ENCODE measurements around the gene LIN7C. TPM values are rescaled to one million over a fixed set of nuclear protein-coding genes. Genes with fewer than 3 reads are reported as not detected.

Gene LIN7C
- total RNA-seq, 1 donor from 2014 or later, result 36.5 TPM

- Histone ChIP-seq H3K4me1 (no peaks in the 10 kb centered on the region), H3K36me3 (no peaks in the 10 kb centered on the region), H3K27me3 (no peaks in the 10 kb centered on the region), H3K27ac (no peak overlapping the region), H3K9me3 (no peaks in the 10 kb centered on the region), H3K4me3 (no peak overlapping the region)
- intact Hi-C loops (cut with DNase I), result no loop called here
- TF ChIP-seq CTCF (IDR thresholded peaks at IDR 0.05), result no peak
- ATAC-seq (no peak), DNase-seq (no peak)
Measured at GRCh38 chr11:27459191-27459590, 47.4 kb downstream of the LIN7C start.

GRCh38 chr11:27458182-27458581, 48.4 kb downstream of the LIN7C start:
- no peaks in the 10 kb centered on the region for H3K36me3 ChIP-seq
- DNase-seq (no peak), ATAC-seq (no peak)
- intact Hi-C loops (cut with DNase I), result no loop called here
- no peak overlapping the region for H3K4me3 ChIP-seq
- no peak for TF ChIP-seq CTCF (IDR thresholded peaks at IDR 0.05)
- H3K27ac ChIP-seq, result no peak overlapping the region
- H3K9me3 ChIP-seq, result no peaks in the 10 kb centered on the region
- no peaks in the 10 kb centered on the region for H3K27me3 ChIP-seq
- H3K4me1 ChIP-seq, result no peaks in the 10 kb centered on the region

DNA sequence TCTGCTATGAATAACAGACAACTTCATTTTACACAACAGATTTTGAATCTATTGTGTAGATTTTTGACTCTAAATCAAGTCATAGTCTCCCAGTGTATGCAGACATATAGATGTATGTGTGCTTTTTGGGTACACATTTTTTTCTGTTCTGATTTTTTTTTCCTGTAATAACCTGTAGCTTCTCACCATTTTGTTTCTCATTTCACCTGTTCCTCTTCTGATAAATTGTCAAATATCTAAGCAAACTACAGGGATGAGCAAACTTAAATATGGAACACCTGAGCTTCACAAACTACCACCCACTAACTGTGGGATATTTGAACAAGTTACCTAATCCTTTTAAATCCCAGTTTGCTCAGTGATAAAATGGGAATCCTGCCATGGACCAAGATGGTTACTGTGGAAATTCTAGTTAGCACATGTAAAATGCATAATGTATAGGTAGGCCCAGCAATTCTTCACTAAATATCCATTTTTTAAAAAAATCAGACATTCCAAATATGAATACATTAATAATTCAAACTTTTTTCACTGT, 49.7 kb downstream of the LIN7C start:
- DNase-seq, result no peak
- Histone ChIP-seq H3K27me3 (no peaks in the 10 kb centered on the region), H3K36me3 (no peaks in the 10 kb centered on the region), H3K4me3 (no peak overlapping the region), H3K9me3 (no peaks in the 10 kb centered on the region), H3K4me1 (no peaks in the 10 kb centered on the region), H3K27ac (no peak overlapping the region)
- ATAC-seq, result no peak
- intact Hi-C loops (cut with DNase I), result no loop called here
- no peak for TF ChIP-seq CTCF (IDR thresholded peaks at IDR 0.05)

- H3K36me3 ChIP-seq, result no peaks in the 10 kb centered on the region
- no peak for TF ChIP-seq CTCF (IDR thresholded peaks at IDR 0.05)
- H3K9me3 ChIP-seq, result no peaks in the 10 kb centered on the region
- DNase-seq, result no peak
- H3K4me3 ChIP-seq, result no peak overlapping the region
- intact Hi-C loops (cut with DNase I), result no loop called here
- no peaks in the 10 kb centered on the region for H3K4me1 ChIP-seq
- ATAC-seq, result no peak
- H3K27me3 ChIP-seq, result no peaks in the 10 kb centered on the region
- no peak overlapping the region for H3K27ac ChIP-seq
Measured at GRCh38 chr11:27456140-27456794, 50.3 kb downstream of the LIN7C start.

DNA sequence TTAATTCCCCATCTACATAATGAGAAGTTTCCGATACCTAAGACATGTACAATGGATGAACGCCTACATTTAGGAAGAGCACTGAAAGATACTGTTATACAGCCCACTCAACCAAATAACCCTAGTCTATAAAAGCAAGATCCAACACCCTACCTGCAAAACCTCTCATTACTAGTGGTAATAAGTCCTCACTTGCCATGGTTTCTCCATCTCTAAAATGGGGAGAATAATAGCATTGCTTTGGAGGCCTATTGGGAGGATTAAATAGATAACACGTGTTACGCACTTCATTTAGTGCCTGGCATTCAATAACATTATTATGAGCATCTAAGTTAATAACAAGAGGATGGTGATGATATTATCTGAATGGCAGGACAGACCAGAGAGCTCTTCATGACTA, 50.9 kb downstream of the LIN7C start:
- Histone ChIP-seq H3K9me3 (no peaks in the 10 kb centered on the region), H3K4me1 (no peaks in the 10 kb centered on the region), H3K36me3 (no peaks in the 10 kb centered on the region), H3K4me3 (no peak overlapping the region), H3K27ac (no peak overlapping the region), H3K27me3 (no peaks in the 10 kb centered on the region)
- no peak for TF ChIP-seq CTCF (IDR thresholded peaks at IDR 0.05)
- ATAC-seq (no peak), DNase-seq (no peak)
- intact Hi-C loops (cut with DNase I), result no loop called here

DNA sequence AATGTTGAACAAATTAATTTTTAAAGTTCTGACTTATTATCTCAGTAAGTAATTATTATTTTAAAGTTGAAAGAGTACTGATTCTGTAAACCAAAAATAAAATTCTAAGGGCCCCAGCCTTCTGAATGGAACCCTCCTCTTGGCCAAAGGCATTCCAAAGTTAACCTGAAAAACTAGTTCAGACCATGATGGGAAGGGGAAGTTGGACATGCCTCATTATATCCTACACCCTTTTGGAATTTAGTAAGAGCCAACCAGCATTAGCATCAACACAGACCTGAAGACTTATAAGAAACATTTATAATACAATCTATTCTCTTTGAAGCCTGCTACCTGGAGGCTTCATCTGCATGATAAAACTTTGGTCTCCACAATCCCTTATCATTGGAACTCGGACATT, 52.9 kb downstream of the LIN7C start:
- no peak overlapping the region for H3K4me3 ChIP-seq
- intact Hi-C loops (cut with DNase I), result no loop called here
- H3K4me1 ChIP-seq, result no peaks in the 10 kb centered on the region
- no peak overlapping the region for H3K27ac ChIP-seq
- H3K9me3 ChIP-seq, result no peaks in the 10 kb centered on the region
- H3K27me3 ChIP-seq, result no peaks in the 10 kb centered on the region
- DNase-seq (no peak), ATAC-seq (no peak)
- H3K36me3 ChIP-seq, result no peaks in the 10 kb centered on the region
- no peak for TF ChIP-seq CTCF (IDR thresholded peaks at IDR 0.05)
